Kidney (tissue), 22 donors: ENCODE measurements around the gene OR2H1. TPM values are rescaled to one million over a fixed set of nuclear protein-coding genes. Genes with fewer than 3 reads are reported as not detected.

Experiments used
- DNase-seq, 5 donors: peaks; one replicate each; pipeline ENCODE4 v3.0.0-alpha.2; 2013 to 2020
- FAIRE-seq: peaks from 2 replicates; lab custom pipeline; 2012; peaks lifted over from hg19 to GRCh38; lab: Jason Lieb, UNC
- H3K27ac ChIP-seq, 2 donors: one replicate each; pipeline ENCODE4 v1.7.0; 2013; ENCODE audit warnings: low read depth in 2 of 2, low read length in 2 of 2, inconsistent platforms in 1 of 2
- H3K27me3 ChIP-seq: one replicate; pipeline ENCODE4 v1.7.1; 2013; ENCODE audit warnings: low read length, inconsistent platforms; ENCODE audit not compliant: control insufficient read depth, insufficient read depth
- H3K36me3 ChIP-seq, 3 donors: one replicate each; pipeline versions ENCODE4 v1.7.0 to v1.7.1; 2013; ENCODE audit warnings: low read length in 3 of 3, control low read depth in 1 of 3, inconsistent platforms in 1 of 3; ENCODE audit not compliant: insufficient read depth in 3 of 3, control insufficient read depth in 2 of 3
- H3K4me1 ChIP-seq, 3 donors: one replicate each; pipeline versions ENCODE4 v1.7.0 to v1.7.1; 2013; ENCODE audit warnings: low read length in 3 of 3, inconsistent platforms in 1 of 3, low read depth in 1 of 3; ENCODE audit not compliant: control insufficient read depth in 2 of 3, insufficient read depth in 2 of 3
- H3K4me3 ChIP-seq, 3 donors: one replicate each; pipeline versions ENCODE4 v1.7.0 to v1.8.1; 2013; ENCODE audit warnings: low read length in 3 of 3, control low read depth in 1 of 3, inconsistent platforms in 1 of 3
- H3K9ac ChIP-seq, 3 donors: one replicate each; pipeline versions ENCODE4 v1.7.0 to v1.7.1; 2013; ENCODE audit warnings: low read length in 3 of 3, control low read depth in 1 of 3, inconsistent platforms in 1 of 3
- H3K9me3 ChIP-seq, 3 donors: one replicate each; pipeline versions ENCODE4 v1.7.0 to v1.7.1; 2013; ENCODE audit warnings: low read length in 3 of 3, control low read depth in 1 of 3, inconsistent platforms in 1 of 3; ENCODE audit not compliant: control insufficient read depth in 2 of 3, insufficient read depth in 1 of 3
- intact Hi-C: fragments of 100-400 bp; cut with DNase I; formaldehyde crosslinking; loops from one replicate; pipeline ENCODE4 v1.11.1; 2022
- long read RNA-seq, 10 donors: library from polyadenylated mRNA in 1 of 10; unstranded in 1 of 10; transcript quantifications; one replicate each; pipeline ENCODE4 v2.0.0 and lab custom pipeline, GENCODE V29; 2021 to 2026
- polyA plus RNA-seq: library from polyadenylated mRNA; stranded (reverse); fragments of 350-450 nt; fragmentation: Illumina TruSeq; extraction: RNeasy Lipid Tissue Mini Kit (QIAGEN cat#74804); gene quantifications from one replicate; pipeline ENCODE4 v1.2.3, GENCODE V29; 2014; ENCODE audit warnings: low read depth, low replicate concordance; ENCODE audit not compliant: insufficient read depth
- total RNA-seq: library from RNA; stranded (reverse); fragmentation: NEBNext Ultra II Directional; extraction: Animal tissue kit (Norgen Biotek cat#: 25700); gene quantifications from one replicate; pipeline ENCODE4 v1.2.1, GENCODE V29; 2021
- TF ChIP-seq, protein P1 (sequence below): IDR thresholded peaks from 3 replicates; pipeline ENCODE4 v1.5.1; 2012; ENCODE audit warnings: mild to moderate bottlenecking, moderate library complexity, borderline replicate concordance; ENCODE audit not compliant: insufficient read depth; ENCODE audit errors: extremely low read depth
- donor health status: control.
- donor health status: control.
- donor health status: control.
- donor health status: control.
- donor health status: control.
- donor health status: DM: yes; HTN: yes; CAD: no.
- donor health status: Normal renal cell carcinoma (clear cell type).

Gene OR2H1
- total RNA-seq (not detected), polyA plus RNA-seq (not detected)
- long read RNA-seq, donor 1 = 0 reads
- long read RNA-seq, donor 2 = 0 reads
- long read RNA-seq, donor 3 = 0 reads
- long read RNA-seq, donor 4 = 0 reads
- long read RNA-seq, donor 5 = 0 reads
- long read RNA-seq, donor 6 = 0 reads
- long read RNA-seq, donor 7 = 0 reads
- long read RNA-seq, donor 8 = 0 reads
- long read RNA-seq, donor 9 = 0 reads
- long read RNA-seq, donor 10 = 0 reads

DNA sequence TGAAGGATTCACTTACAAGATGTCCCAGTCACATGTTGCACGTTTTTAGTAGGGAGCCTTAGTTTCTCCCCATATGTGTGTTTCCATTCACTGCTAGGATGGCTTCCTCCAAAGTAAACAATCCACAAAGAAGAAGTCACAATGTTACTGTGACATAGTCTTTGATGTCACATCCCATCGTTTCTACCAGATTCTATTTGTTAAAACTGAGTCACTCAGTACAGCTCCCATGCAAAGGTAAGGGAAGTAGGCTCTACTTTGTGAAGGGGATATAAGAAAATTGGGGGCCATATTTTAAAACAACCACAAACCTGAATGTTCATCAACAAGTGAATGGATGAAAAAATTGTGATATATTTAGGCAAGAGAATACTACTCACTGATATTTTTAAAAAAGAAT, at the start of gene OR2H1, which contains the start of gene OR11A1:
OR2H1 (plus strand) TSS at position 185 of the 400 bp plus-strand sequence. CDS start 4,615 bp downstream, outside the sequence.
OR11A1 (minus strand) TSS at position 101 of the 400 bp plus-strand sequence. CDS start 29,430 bp downstream, outside the sequence.
- Histone ChIP-seq H3K4me1 (no peaks in the 10 kb centered on the region), H3K9ac (no peak within 1 kb of the TSS), H3K4me3 (no peak within 1 kb of the TSS), H3K9me3 (no peaks in the 10 kb centered on the region), H3K36me3 (no peaks in the 10 kb centered on the region), H3K27me3 (no peaks in the 10 kb centered on the region), H3K27ac (no peak within 1 kb of the TSS)
- intact Hi-C loops = no loop called here
- TF ChIP-seq, protein P1, sequence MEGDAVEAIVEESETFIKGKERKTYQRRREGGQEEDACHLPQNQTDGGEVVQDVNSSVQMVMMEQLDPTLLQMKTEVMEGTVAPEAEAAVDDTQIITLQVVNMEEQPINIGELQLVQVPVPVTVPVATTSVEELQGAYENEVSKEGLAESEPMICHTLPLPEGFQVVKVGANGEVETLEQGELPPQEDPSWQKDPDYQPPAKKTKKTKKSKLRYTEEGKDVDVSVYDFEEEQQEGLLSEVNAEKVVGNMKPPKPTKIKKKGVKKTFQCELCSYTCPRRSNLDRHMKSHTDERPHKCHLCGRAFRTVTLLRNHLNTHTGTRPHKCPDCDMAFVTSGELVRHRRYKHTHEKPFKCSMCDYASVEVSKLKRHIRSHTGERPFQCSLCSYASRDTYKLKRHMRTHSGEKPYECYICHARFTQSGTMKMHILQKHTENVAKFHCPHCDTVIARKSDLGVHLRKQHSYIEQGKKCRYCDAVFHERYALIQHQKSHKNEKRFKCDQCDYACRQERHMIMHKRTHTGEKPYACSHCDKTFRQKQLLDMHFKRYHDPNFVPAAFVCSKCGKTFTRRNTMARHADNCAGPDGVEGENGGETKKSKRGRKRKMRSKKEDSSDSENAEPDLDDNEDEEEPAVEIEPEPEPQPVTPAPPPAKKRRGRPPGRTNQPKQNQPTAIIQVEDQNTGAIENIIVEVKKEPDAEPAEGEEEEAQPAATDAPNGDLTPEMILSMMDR = no peak
- DNase-seq (no peak), FAIRE-seq (no peak)

DNA sequence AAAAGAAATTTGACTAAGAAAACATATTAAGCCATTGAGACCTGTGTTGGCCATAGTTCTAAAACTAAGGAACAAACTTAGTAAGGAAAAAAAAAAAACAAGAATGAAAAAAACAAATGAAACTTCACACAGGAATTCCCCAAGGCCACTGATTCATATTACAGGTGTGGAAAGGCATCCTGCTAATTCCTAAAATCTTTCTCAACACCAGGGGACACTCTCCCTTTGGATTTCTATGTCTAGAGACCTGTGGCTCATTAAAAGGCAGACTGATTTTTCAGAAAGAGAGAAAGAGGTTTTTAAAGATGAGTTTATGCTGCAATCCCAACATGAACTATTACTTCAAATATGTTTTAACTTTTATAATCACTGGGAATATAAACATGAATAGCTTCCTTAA, 42.4 kb upstream of the OR2H1 start, which contains the start of gene OR12D1:
OR12D1 (plus strand) TSS at position 341 of the 400 bp plus-strand sequence.
- Histone ChIP-seq H3K4me1 (no peaks in the 10 kb centered on the region), H3K4me3 (no peak within 1 kb of the TSS), H3K27me3 (no peaks in the 10 kb centered on the region), H3K9me3 (peaks cover 0 to 4% (median 0%) of the 10 kb centered on the region in 3 donors), H3K27ac (no peak within 1 kb of the TSS), H3K36me3 (no peaks in the 10 kb centered on the region), H3K9ac (no peak within 1 kb of the TSS)
- intact Hi-C loops = no loop called here
- TF ChIP-seq, protein P1 = no peak
- DNase-seq (peak in 2 of 5 donors; percentile 1 to 10), FAIRE-seq (no peak)

DNA sequence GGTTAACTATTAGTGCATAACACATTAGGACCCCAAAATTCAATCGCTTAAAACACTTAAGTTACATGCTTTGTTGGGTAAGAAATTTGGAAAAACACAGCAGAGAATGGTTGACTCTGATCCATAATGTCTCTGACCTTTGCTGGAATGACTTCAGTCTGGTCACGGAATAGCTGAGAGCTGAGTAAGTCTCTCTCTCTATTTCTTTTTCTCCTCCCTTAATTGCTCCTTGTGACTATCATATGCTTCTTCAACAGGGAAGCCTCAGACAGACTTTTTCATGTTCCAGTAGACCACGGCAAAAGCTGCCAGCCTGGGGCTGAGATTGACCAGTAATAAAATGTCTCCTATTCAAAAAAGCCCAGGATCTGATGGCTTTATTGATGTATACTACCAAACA, 37.4 kb upstream of the OR2H1 start:
- peaks cover 0 to 5% (median 0%) of the 10 kb centered on the region in 3 donors for H3K9me3 ChIP-seq
- DNase-seq (no peak), FAIRE-seq (no peak)
- no peak overlapping the region for H3K9ac ChIP-seq
- H3K27ac ChIP-seq = no peak overlapping the region
- no peaks in the 10 kb centered on the region for H3K27me3 ChIP-seq
- no peaks in the 10 kb centered on the region for H3K36me3 ChIP-seq
- TF ChIP-seq, protein P1 = no peak
- intact Hi-C loops = no loop called here
- H3K4me1 ChIP-seq = no peaks in the 10 kb centered on the region
- H3K4me3 ChIP-seq = no peak overlapping the region
